RWPE1 (cell line): ENCODE measurements around the gene EXT2.

Source experiments
- CTCF ChIA-PET: fragments of 350-600 bp; sonication (Branson Sonifier 250); formaldehyde crosslinking; extraction: SDS; loops from one replicate; lab custom pipeline; 2021; lab: Yijun Ruan, JAX
- POLR2A ChIA-PET: fragments of 400-600 bp; formaldehyde crosslinking; extraction: SDS; loops from one replicate; lab custom pipeline; 2020; ENCODE audit warnings: antibody characterized with exemption; ENCODE audit not compliant: low non-redundant PET; lab: Yijun Ruan, JAX
- DNase-seq: peaks from one replicate; pipeline ENCODE4 v3.0.0; 2012; ENCODE audit warnings: low spot score
- H3K27ac ChIP-seq: fragments of 450-650 bp; 2 replicates; pipeline ENCODE4 v1.5.1; 2017
- CTCF ChIP-seq: fragments of 450-650 bp; conservative IDR thresholded peaks from 2 replicates; pipeline ENCODE4 v1.5.1; 2017; ENCODE audit warnings: low read depth, mild to moderate bottlenecking

EXT2 gene

GRCh38 chr11:44120169-44120568 is 24.7 kb downstream of the EXT2 start:
- CTCF ChIA-PET = interaction anchor here (0.6 to 1.2 kb wide), 4 partner anchors 12 to 165 kb away, joined by 3 to 5 read pairs (median 4); partner anchors contain the start of gene EXT2
- POLR2A ChIA-PET = no interaction called here
- peak; percentile 13 for DNase-seq
- H3K27ac ChIP-seq = no peak overlapping the region
- TF ChIP-seq CTCF = no peak

GRCh38 chr11:44125598-44125997 is 30.1 kb downstream of the EXT2 start:
- TF ChIP-seq CTCF = no peak
- ChIA-PET POLR2A (no interaction called here), CTCF (no interaction called here)
- H3K27ac ChIP-seq = no peak overlapping the region
- no peak for DNase-seq

GRCh38 chr11:44126304-44126703 is 30.8 kb downstream of the EXT2 start:
- no peak for DNase-seq
- CTCF ChIA-PET = interaction anchor here (0.9 kb wide), 1 partner anchor 22 kb away, joined by 3 read pairs; no protein-coding TSS in a partner anchor
- POLR2A ChIA-PET = no interaction called here
- H3K27ac ChIP-seq = no peak overlapping the region
- no peak for TF ChIP-seq CTCF

GRCh38 chr11:44127130-44127529 is 31.7 kb downstream of the EXT2 start:
- ChIA-PET POLR2A (no interaction called here), CTCF (no interaction called here)
- DNase-seq = no peak
- H3K27ac ChIP-seq = no peak overlapping the region
- no peak for TF ChIP-seq CTCF

GRCh38 chr11:44128729-44129128 is 33.3 kb downstream of the EXT2 start:
- no peak for DNase-seq
- no peak for TF ChIP-seq CTCF
- POLR2A ChIA-PET = no interaction called here
- H3K27ac ChIP-seq = no peak overlapping the region
- CTCF ChIA-PET = no interaction called here

GRCh38 chr11:44130751-44131150 is 35.3 kb downstream of the EXT2 start:
- CTCF ChIA-PET = no interaction called here

More at GRCh38 chr11:44130751-44131150, 35.3 kb downstream of the EXT2 start:
- POLR2A ChIA-PET = no interaction called here
- no peak for DNase-seq
- no peak for TF ChIP-seq CTCF
- no peak overlapping the region for H3K27ac ChIP-seq
